Measurements from ENCODE around the gene CDK11A.

DNA sequence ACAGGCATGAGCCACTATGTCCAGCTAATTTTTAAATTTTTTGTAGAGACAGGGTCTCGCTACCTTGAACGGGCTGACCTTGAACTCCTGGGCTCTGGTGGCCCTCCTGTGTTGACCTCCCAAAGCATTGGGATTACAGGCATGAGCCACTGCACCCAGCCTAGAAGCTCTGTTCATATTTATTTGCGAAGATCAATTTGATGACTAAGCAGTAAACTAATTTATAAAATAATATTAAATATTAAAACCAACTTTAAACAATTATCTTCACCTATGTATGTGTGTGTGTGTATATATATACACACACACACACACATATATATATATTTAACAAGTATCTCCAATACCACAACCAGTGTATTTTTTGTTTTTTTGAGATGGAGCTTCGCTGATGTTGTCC is 49.7 kb upstream of the CDK11A start:
- TF ChIP-seq YY1 (IDR thresholded peaks at IDR 0.05; ENCODE audit: low read depth) (no peak), RAD21 (IDR thresholded peaks at IDR 0.05; ENCODE audit: low read depth) (no peak), TAF1 (IDR thresholded peaks at IDR 0.05; ENCODE audit: low read depth) (no peak), TCF12 (IDR thresholded peaks at IDR 0.05; ENCODE audit: low read depth) (no peak)

Measured in Ishikawa (cell line).